ENCODE results near the gene PITX3.
"Not testable (repeated sequence)": the region's sequence is repeated elsewhere in the genome, so short reads cannot be mapped to it uniquely, and the experiment has no call there.

PITX3 gene

GRCh38 chr10:102225646-102226541 is 15.4 kb downstream of the PITX3 start, which contains the start of gene ELOVL3:
Gene ELOVL3, plus strand, starts transcription at chr10:102226299. Its CDS starts 250 bp downstream, at chr10:102226549.
- DNase-seq, result peak; percentile 93

DNA sequence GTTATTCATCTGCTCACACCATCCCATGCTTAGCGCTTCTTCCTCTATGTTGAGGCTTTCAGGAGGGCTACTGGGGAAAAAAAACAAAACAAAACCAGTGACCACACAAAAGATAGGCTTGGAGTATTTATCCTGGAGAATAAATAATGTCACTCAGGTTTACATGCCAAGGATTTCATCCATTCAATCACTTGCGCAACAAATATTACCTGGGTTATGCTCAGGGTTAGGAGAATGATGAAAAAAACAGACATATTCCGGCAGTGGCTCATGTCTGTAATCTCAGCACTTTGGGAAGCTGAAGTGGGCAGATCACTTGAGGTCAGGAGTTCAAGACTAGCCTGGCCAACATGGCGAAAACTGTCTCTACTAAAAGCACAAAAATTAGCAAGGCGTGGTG is 18.5 kb downstream of the PITX3 start:
- no peak for DNase-seq

DNA sequence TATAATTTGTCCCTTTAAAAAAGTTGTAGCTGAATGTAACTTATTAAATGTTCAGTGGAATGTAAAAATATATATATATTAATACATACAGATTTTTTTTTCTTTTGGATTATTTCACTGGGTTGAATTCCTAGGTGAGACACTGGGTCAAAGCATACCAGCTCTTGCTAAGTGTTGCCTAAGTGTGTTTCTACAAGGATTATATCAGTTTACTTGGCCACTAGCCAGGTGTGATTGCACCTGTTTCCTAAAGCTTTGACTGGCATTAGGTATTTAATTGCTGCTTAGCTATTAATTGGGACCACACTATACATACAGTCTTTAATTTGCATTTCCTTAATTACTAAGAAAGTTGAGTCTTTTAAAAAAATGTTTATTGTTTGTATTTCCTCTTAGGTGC is 20.7 kb downstream of the PITX3 start:
- no peak for DNase-seq

DNA sequence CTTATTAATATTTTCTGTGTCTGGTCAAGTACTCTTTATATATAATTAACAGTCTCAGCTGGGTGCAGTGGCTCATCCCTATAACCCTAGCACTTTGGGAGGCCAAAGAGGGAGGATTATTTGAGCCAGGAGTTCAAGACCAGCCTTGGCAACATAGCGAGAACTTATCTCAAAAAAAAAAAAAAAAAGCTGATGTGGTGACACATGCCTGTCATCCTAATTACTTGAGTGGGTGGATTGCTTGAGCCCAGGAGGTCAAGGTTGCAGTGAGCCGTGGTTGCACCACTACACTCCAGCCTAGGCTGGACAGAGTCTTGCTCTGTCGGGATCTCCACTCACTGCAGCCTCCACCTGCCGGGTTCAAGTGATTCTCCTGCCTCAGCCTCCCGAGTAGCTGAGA is 21.9 kb downstream of the PITX3 start:
- no peak for DNase-seq

DNA sequence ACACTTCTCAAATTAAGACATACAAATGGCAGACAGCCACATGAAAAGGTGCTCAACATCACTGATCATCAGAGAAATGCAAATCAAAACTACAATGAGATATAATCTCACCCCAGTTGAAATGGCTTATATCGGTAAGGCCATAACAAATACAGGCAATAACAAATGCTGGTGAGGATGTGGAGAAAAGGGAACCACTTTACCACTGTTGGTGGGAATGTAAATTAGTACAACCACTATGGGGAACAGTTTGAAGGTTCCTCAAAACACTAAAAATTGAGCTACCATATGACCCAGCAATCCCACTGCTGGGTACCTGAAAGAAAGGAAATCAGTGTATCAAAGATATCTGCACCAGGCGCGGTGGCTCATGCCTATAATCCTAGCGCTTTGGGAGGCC is 27.7 kb downstream of the PITX3 start:
- not testable (repeated sequence) for DNase-seq

- DNase-seq, result no peak
Observed at GRCh38 chr10:102211615-102212299, 29.6 kb downstream of the PITX3 start.

DNA sequence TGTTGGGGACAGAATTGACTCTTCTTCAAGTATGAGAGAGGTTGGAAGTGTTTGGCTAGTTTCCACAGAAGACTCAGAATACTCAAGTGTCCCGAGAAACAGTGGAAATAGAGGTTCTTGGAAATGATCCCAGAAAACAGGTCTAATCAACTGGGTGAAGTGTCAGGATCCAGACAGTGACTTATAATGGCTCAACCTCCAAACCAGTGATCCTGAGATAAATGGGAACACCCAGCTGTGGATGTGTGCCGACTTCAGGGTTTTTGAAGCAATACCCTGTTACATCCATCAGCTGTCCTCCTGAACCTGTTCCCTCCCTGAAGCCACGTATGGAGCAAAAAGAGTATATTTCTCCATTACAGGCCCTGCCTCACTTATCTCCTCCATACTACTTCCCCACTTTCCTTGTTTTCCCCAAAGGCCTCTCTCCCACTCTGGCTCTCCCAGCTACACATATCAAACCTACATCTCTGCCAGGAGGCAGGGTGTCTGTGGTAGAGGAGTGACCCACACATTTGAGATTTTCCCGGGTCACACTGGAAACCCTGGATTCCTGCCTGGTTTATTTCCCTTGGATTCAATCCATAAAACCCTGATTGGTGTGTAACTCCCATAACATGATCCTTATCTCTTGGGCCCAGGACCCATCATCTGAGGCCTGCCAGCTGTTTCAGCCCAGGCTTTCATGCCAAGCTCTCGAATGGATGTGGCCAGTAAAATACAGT is 32.8 kb downstream of the PITX3 start:
- no peak for DNase-seq

DNA sequence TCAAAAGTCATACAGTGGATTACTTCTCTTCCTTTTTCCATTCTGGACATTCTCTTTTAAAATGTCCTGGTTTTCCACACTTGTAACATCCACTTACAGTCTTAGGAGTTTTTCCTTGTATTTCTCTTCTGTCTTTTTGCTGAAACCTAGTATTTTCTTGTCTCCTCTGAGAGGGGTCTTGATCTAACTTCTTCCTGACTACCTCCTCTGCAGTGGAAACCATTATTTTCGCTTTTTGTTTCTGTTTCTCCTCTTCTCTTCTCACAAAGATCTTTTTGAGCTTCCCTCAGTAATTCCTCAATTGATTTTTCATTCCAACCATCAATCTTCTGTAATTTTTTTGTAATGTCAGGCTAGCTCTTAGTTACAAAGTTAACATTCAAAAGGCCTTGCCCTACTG is 38.9 kb downstream of the PITX3 start:
- DNase-seq, result no peak

DNA sequence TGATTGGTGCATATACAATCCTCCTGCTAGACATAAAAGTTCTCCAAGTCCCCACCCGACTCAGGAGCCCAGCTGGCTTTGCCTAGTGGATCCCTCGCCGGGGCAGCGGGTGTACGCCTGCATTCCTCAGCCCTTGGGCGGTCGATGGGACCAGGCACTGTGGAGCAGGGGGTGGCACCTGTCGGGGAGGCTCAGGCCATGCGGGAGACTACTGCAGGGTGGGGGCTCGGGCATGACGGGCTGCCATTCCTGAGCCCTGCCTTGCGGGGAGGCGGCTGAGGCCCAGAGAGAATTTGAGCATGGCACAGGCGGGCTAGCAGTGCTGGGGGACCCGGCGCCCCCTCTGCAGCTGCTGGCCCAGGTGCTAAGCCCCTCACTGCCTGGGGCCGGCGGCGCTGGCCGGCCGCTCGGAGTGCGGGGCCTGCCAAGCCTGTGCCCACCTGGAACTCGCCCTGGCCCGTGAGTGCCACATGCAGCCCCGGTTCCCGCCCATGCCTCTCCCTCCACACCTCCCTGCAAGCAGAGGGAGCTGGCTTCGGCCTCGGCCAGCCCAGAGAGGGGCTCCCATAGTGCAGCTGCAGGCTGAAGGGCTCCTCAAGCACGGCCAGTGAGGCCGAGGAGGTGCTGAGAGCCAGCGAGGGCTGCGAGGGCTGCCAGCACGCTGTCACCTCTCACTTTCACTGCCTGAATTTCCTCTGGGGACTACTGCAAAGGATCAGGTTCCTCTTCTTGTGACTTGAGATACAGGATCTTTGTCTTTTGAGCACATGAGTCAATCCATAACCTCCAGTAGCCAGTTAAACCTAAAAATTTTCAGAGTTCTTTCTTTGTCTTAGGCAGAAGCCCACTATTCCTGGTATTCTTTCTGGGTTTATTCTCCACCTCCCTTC is 40.3 kb downstream of the PITX3 start:
- no peak for DNase-seq

DNA sequence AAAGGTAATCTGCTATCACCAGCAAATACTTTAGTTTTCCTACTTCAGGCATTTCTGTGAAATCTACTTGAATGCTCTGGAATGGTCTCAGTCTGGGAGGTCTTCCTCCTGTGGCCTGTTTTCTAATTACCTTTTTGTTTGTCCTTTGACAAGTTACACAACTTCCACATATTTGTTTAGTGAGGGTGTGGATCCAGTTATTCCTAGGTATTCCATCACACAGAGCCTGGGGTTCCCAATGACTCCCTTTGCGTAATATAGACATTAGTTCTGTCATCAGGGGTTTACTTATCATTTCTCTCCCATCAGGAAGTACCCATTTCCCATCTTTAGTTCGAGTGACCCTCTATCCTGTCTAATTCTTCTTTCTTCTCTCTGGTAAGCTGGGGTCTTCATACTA is 43.3 kb downstream of the PITX3 start:
- DNase-seq, result no peak

DNA sequence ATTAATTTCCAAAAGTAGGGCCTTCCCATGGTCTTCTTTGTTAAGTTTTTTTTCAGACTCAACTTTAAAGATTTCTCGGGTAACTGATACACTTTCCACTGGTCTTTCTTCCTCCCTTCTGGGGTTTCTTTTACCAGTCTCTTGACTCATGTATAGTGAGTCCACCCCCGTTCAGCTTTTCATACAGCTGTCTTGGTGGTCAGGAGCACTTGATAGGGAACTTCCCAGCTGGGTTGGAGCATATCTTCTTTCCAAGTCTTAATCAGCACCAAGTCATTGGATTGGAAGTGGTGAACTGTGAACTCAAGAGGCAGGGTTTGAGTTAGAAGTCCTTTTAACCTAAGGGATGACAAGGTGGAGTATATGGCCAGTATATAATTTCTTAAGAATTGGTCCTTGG is 44.4 kb downstream of the PITX3 start:
- no peak for DNase-seq

DNA sequence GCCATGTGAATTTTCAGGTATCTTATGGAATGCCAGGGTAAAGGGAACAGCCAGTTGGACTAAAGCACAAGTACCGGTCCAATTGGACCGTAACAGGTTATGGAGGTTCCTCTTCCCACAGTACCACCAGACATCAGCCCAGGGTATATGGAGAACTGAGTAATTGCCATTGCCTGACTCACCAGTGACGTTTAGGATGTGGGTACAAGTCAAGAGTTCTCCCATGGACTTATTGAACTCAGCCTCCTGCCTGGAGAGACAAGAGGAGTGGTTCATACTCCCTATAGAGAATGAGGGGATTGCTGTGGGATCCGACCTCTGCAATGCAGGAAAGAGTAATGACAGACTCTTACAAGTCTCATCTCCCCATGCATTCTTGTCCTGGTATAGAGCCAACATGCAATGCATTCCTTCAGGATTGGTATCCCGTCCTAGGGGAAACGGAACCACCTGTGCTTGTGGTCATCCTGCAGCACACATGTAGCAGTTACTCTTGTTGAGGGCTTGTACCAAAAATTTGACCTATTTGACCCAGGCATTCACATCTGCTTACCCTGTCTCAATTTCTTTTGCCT is 45.9 kb downstream of the PITX3 start:
- DNase-seq, result peak; percentile 7

DNA sequence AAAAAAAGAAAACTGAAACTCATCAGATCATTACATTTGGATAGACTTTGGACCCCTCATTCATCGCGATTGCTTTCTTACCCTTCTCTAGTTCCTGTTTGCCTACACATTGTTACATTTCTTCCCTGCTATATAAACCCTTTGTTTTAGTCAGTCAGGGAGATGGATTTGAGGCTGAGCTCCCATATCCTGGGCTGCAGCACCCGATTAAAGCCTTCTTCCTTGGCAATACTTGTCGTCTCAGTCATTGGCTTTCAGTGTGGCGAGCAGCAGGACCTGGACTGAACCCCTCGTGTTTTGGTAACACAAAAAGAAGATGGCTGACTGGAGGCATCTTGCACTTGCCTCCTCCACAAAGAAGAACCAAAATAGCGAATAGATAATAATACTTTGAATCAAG is 49.4 kb downstream of the PITX3 start:
- DNase-seq, result no peak

DNA sequence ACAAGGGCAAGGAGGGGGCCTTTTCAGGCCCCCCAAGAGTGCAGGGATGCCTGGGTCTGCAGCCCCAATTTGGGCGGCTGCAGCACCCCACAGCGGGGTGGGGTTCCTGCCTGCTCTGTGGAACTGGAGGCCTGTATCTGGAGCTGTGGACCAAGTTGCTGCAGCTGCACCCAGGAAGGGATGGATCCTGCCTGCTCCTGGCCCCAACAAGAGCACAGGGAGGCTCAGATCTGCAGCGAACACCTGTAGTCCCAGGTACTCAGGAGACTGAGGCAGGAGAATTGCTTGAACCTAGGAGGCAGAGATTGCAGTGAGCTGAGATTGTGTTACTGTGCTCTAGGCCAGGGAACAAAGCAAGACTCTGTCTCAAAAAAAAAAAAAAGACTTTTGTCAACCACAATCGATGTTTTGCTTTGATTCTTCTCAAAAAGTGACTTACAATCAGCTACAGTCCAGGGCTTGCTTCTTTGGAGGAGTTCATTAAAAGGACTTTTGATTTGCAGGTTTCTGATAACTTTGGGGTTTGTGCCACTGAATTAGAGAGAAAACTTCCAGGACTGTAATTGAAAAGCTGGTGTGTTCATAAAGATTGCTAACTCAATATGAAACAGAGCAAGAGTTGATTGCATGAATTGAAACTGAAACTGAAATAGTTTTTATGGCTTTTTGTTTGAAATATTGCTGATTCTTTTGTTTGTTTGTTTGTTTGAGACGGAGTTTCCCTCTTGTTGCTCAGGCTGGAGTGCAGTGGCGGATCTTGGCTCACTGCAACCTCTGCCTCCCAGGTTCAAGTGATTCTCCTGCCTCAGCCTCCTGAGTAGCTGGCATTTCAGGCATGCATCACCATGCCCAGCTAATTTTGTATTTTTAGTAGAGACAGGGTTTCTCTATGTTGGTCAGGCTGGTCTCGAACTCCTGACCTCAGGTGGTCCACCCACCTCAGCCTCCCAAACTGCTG is 52.1 kb downstream of the PITX3 start:
- DNase-seq, result not testable (repeated sequence)

GRCh38 chr10:102188298-102188940 is 52.9 kb downstream of the PITX3 start:
- DNase-seq, result no peak

- DNase-seq, result no peak
Observed at GRCh38 chr10:102185811-102186527, 55.3 kb downstream of the PITX3 start.

DNA sequence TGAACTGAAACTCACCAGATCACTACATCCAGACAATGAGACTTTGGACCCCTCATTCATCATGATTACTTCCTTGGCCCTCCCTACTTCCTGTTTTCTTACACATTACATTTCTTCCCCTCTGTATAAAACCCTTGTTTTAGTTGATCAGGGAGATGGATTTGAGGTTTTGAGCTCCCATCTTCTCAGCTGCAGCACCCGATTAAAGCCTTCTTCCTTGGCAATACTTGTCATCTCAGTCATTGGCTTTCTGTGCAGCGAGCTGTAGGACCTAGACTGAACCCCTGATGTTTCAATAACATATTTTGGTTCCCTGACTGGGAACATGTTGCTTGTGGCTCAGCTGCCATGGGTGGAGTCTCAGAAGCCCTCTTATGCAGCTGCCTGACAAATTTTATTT is 56.0 kb downstream of the PITX3 start:
- no peak for DNase-seq

- DNase-seq, result no peak
Observed at GRCh38 chr10:102184606-102185005, 56.7 kb downstream of the PITX3 start.

All from fibroblast of skin of back (primary cell).